GM12878 (cell line): ENCODE data around the gene PSMB3. TPM values are rescaled to one million over a fixed set of nuclear protein-coding genes. Genes with fewer than 3 reads are reported as not detected.

ENCODE experiments used
- ASH2L ChIP-seq: fragments of 300-600, 200-600 bp; sonication (generic); IDR thresholded peaks from 2 replicates; pipeline ENCODE4 v1.6.1; 2017; ENCODE audit warnings: low read depth, mild to moderate bottlenecking, borderline replicate concordance
- ATF7 ChIP-seq: fragments of 450-650 bp; IDR thresholded peaks from 2 replicates; pipeline ENCODE4 v1.6.1; 2016; ENCODE audit warnings: low read depth, mild to moderate bottlenecking
- BHLHE40 ChIP-seq, 2 experiments: fragments of 450-650 bp in 1 of 2; IDR thresholded peaks; 2 replicates each; pipeline ENCODE4 v1.6.1; 2011 to 2017; ENCODE audit warnings: low read depth in 2 of 2, borderline replicate concordance in 1 of 2, improper control_type of control experiment in 1 of 2, low read length in 1 of 2, mild to moderate bottlenecking in 1 of 2
- CEBPB ChIP-seq, 2 experiments: fragments of 150-350 bp in 1 of 2; IDR thresholded peaks; 2 replicates each; pipeline ENCODE4 v1.6.1; 2012 to 2014; ENCODE audit warnings: low read depth in 2 of 2, low read length in 2 of 2, borderline replicate concordance in 1 of 2, inconsistent platforms in 1 of 2
- CREB1 ChIP-seq: IDR thresholded peaks from 2 replicates; pipeline ENCODE4 v1.6.1; 2012; ENCODE audit warnings: low read depth, mild to moderate bottlenecking, inconsistent platforms
- CREM ChIP-seq: IDR thresholded peaks from 2 replicates; pipeline ENCODE4 v1.6.1; 2014; ENCODE audit warnings: antibody characterized with exemption, low read depth
- EED ChIP-seq: sonication (generic); IDR thresholded peaks from 2 replicates; pipeline ENCODE4 v1.6.1; 2016; ENCODE audit warnings: antibody characterized with exemption, low read depth
- EGR1 ChIP-seq, 2 experiments: IDR thresholded peaks; 1 replicate in 1 of 2; 2 replicates in 1 of 2; pipeline ENCODE4 v1.6.1; 2011 to 2012; ENCODE audit warnings: low read depth in 2 of 2, low read length in 2 of 2, borderline replicate concordance in 1 of 2, mild to moderate bottlenecking in 1 of 2, moderate library complexity in 1 of 2
- FOXK2 ChIP-seq: fragments of 450-650 bp; IDR thresholded peaks from 2 replicates; pipeline ENCODE4 v1.6.1; 2017; ENCODE audit warnings: mild to moderate bottlenecking, moderate library complexity
- GABPA ChIP-seq: IDR thresholded peaks from 2 replicates; pipeline ENCODE4 v1.6.1; 2014; ENCODE audit warnings: antibody characterized with exemption, low read depth, mild to moderate bottlenecking, inconsistent platforms
- HCFC1 ChIP-seq: fragments of 150-350 bp; IDR thresholded peaks from 2 replicates; pipeline ENCODE4 v1.6.1; 2014; ENCODE audit warnings: low read length
- HDAC2 ChIP-seq: fragments of 200-600 bp; sonication (generic); IDR thresholded peaks from 2 replicates; pipeline ENCODE4 v1.6.1; 2017
- HDAC6 ChIP-seq: fragments of 200-600 bp; sonication (generic); IDR thresholded peaks from one replicate; pipeline ENCODE4 v1.8.0; 2017; ENCODE audit warnings: antibody characterized with exemption; ENCODE audit not compliant: unreplicated experiment
- IKZF2 ChIP-seq, 2 experiments: fragments of 450-650 bp; IDR thresholded peaks; 2 replicates each; pipeline ENCODE4 v1.6.1; 2017; ENCODE audit warnings: mild to moderate bottlenecking in 2 of 2, moderate library complexity in 2 of 2
- MTA2 ChIP-seq: fragments of 450-650 bp; IDR thresholded peaks from 2 replicates; pipeline ENCODE4 v1.6.1; 2016; ENCODE audit warnings: low read depth, mild to moderate bottlenecking, moderate library complexity
- NFIC ChIP-seq: IDR thresholded peaks from 2 replicates; pipeline ENCODE4 v1.6.1; 2012; ENCODE audit warnings: low read depth, mild to moderate bottlenecking, inconsistent platforms, low read length, moderate library complexity
- NFYB ChIP-seq: IDR thresholded peaks from 2 replicates; pipeline ENCODE4 v1.6.1; 2011; ENCODE audit warnings: low read depth, mild to moderate bottlenecking, low read length, improper control_type of control experiment, moderate library complexity; ENCODE audit not compliant: insufficient read depth
- NR2C1 ChIP-seq: fragments of 450-650 bp; IDR thresholded peaks from 2 replicates; pipeline ENCODE4 v1.6.1; 2017; ENCODE audit warnings: antibody characterized with exemption, mild to moderate bottlenecking, moderate library complexity
- NR2C2 ChIP-seq: IDR thresholded peaks from 2 replicates; pipeline ENCODE4 v1.6.1; 2011; ENCODE audit warnings: borderline replicate concordance, low read depth; ENCODE audit not compliant: control insufficient read depth, insufficient read length
- NR2F1 ChIP-seq: fragments of 450-650 bp; conservative IDR thresholded peaks from 2 replicates; pipeline ENCODE4 v1.6.1; 2017; ENCODE audit warnings: mild to moderate bottlenecking
- POLR2A ChIP-seq: IDR thresholded peaks from 2 replicates; pipeline ENCODE4 v1.6.1; 2011; ENCODE audit warnings: low read depth, mild to moderate bottlenecking, low read length
- RB1 ChIP-seq: fragments of 450-650 bp; formaldehyde crosslinking; IDR thresholded peaks from 2 replicates; pipeline ENCODE4 v1.6.1; 2017; ENCODE audit warnings: mild to moderate bottlenecking, borderline replicate concordance
- SIN3A ChIP-seq: IDR thresholded peaks from 2 replicates; pipeline ENCODE4 v1.6.1; 2012; ENCODE audit warnings: low read depth, low read length, improper control_type of control experiment
- SMC3 ChIP-seq: IDR thresholded peaks from 2 replicates; pipeline ENCODE4 v1.6.1; 2011; ENCODE audit warnings: low read length, improper control_type of control experiment, borderline replicate concordance
- SP1 ChIP-seq: IDR thresholded peaks from one replicate; pipeline ENCODE4 v1.6.1; 2011; ENCODE audit warnings: low read depth, low read length
- SRF ChIP-seq, 2 experiments: IDR thresholded peaks; 2 replicates each; pipeline ENCODE4 v1.6.1; 2011; ENCODE audit warnings: low read depth in 2 of 2, low read length in 2 of 2, mild to moderate bottlenecking in 1 of 2, moderate library complexity in 1 of 2
- ZNF217 ChIP-seq: fragments of 450-650 bp; IDR thresholded peaks from 2 replicates; pipeline ENCODE4 v1.6.1; 2017; ENCODE audit warnings: antibody characterized with exemption, mild to moderate bottlenecking
- ZNF274 ChIP-seq: IDR thresholded peaks from one replicate; pipeline ENCODE4 v1.8.0; 2011; ENCODE audit not compliant: insufficient read length, insufficient read depth
- ZSCAN29 ChIP-seq: fragments of 450-650 bp; IDR thresholded peaks from 2 replicates; pipeline ENCODE4 v1.6.1; 2017; ENCODE audit warnings: mild to moderate bottlenecking, moderate library complexity
- ZZZ3 ChIP-seq: IDR thresholded peaks from 2 replicates; pipeline ENCODE4 v1.6.1; 2011; ENCODE audit warnings: low read depth; ENCODE audit not compliant: control insufficient read depth, insufficient read length
- polyA plus RNA-seq, 11 experiments: library from polyadenylated mRNA; depleted of rRNA in 4 of 11; unstranded in 6 of 11; stranded (reverse) in 5 of 11; fragments of >200 nt; fragmentation: Nextera tagmentation in 4 of 11; fragmentation: Illumina TruSeq in 1 of 11; extraction: Ambion mirVana in 4 of 11; extraction: Trizol in 1 of 11; gene quantifications; 1 replicate in 1 of 11; 2 replicates in 10 of 11; pipeline versions ENCODE4 v1.2.1 to v1.2.3, GENCODE V29; 2011 to 2016; ENCODE audit warnings: inconsistent platforms in 2 of 11, missing spikeins in 2 of 11, low read depth in 1 of 11
- total RNA-seq, 4 experiments: library from RNA; depleted of rRNA in 3 of 4; stranded (reverse); fragments of >200 nt in 3 of 4; fragmentation: Illumina TruSeq in 1 of 4; extraction: Trizol in 1 of 4; gene quantifications; 2 replicates each; pipeline versions ENCODE4 v1.2.1 to v1.2.3, GENCODE V29; 2013 to 2021
- TF ChIP-seq, protein P1 (sequence below): fragments of 450-650 bp; IDR thresholded peaks from 2 replicates; pipeline ENCODE4 v1.6.1; 2017; ENCODE audit warnings: low read depth, mild to moderate bottlenecking, moderate library complexity
- TF ChIP-seq, protein P2 (sequence below): fragments of 450-650 bp; IDR thresholded peaks from 2 replicates; pipeline ENCODE4 v1.6.1; 2016; ENCODE audit warnings: mild to moderate bottlenecking

Gene PSMB3
- total and polyA plus RNA-seq, 10 of the 15 experiments (the other 5 are each of a cell fraction or from before 2014, with no cell fraction given) = 300 to 2,130 (median 490) TPM

DNA sequence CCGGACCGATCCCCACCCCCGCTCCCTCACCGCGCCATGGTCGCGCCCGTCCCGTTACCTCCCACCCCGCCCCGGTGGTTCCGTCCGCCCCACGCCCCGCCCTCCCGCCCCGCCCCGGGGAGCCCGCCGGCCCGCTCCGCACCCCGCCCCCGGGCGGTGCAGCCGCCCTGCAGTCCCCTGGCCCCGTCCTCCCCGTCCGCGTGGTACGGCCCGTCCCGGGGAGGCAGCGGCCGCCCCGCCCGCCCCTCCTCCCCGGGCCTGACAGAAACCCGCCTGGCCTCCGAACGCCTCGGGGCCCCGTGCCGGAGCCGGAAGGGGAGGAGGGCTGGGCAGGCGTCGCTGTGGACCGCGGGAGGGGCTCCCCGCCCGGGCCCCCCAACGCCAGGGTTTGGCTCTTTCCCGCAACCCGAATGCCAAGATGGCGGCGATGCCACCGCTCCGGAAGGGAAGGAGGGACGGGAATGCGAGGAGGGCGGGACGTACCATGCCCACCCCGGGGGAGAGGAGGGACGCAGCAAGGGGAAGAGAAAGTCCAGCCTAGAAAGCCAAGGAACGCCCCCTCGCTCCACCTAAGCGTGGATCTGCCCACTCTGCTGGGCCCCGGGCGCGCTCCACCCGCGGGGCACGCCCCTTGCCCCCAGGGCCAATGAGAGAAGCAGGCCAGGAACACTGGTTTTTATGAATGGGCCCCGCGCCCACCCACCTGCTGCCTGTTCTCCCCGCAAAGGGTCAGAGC lies 47.1 kb downstream of the PSMB3 start, which contains the start of gene PIP4K2B (continued):
- TF ChIP-seq EED = peak; percentile 84
- TF ChIP-seq CREB1 = peak; percentile 67; the same call in 1 of the 2 replicates
- TF ChIP-seq NR2C2 = no peak
- no peak for TF ChIP-seq ZZZ3
- no peak for TF ChIP-seq HDAC6
- no peak for TF ChIP-seq ZNF217
- TF ChIP-seq GABPA = 0 out of 2 replicates have a peak, but pooled peaks have one; percentile 62
- TF ChIP-seq EGR1 (IDR thresholded peaks at IDR 0.05; ENCODE audit: borderline replicate concordance in 1 of 2, low read depth in 2 of 2, low read length in 2 of 2) = peak; percentile 53 to 94
- TF ChIP-seq NR2F1 = peak; percentile 77
- no peak for TF ChIP-seq NFIC
- no peak for TF ChIP-seq SMC3
- TF ChIP-seq, protein P1, sequence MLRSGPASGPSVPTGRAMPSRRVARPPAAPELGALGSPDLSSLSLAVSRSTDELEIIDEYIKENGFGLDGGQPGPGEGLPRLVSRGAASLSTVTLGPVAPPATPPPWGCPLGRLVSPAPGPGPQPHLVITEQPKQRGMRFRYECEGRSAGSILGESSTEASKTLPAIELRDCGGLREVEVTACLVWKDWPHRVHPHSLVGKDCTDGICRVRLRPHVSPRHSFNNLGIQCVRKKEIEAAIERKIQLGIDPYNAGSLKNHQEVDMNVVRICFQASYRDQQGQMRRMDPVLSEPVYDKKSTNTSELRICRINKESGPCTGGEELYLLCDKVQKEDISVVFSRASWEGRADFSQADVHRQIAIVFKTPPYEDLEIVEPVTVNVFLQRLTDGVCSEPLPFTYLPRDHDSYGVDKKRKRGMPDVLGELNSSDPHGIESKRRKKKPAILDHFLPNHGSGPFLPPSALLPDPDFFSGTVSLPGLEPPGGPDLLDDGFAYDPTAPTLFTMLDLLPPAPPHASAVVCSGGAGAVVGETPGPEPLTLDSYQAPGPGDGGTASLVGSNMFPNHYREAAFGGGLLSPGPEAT = peak; percentile 88
- TF ChIP-seq NR2C1 = peak; percentile 40
- TF ChIP-seq BHLHE40 (IDR thresholded peaks at IDR 0.05; ENCODE audit: borderline replicate concordance in 1 of 2, low read depth in 2 of 2, low read length in 1 of 2) = peak; percentile 92 to 94
- peak; percentile 82 for TF ChIP-seq SIN3A
- TF ChIP-seq POLR2A = peak; percentile 88
- TF ChIP-seq HDAC2 = no peak
- TF ChIP-seq, protein P2, sequence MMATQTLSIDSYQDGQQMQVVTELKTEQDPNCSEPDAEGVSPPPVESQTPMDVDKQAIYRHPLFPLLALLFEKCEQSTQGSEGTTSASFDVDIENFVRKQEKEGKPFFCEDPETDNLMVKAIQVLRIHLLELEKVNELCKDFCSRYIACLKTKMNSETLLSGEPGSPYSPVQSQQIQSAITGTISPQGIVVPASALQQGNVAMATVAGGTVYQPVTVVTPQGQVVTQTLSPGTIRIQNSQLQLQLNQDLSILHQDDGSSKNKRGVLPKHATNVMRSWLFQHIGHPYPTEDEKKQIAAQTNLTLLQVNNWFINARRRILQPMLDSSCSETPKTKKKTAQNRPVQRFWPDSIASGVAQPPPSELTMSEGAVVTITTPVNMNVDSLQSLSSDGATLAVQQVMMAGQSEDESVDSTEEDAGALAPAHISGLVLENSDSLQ = peak; percentile 9; the same call in 1 of the 2 replicates
- TF ChIP-seq HCFC1 = peak; percentile 56
- TF ChIP-seq MTA2 = no peak
- TF ChIP-seq NFYB = peak; percentile 71; the same call in 1 of the 2 replicates
- TF ChIP-seq ZSCAN29 = no peak; the same call in 1 of the 2 replicates
- TF ChIP-seq ASH2L = 0 out of 2 replicates have a peak, but pooled peaks have one; percentile 51
- TF ChIP-seq RB1 = peak; percentile 27; the same call in 1 of the 2 replicates
- peak; percentile 45; the same call in 1 of the 2 replicates for TF ChIP-seq CREM
- TF ChIP-seq SRF (IDR thresholded peaks at IDR 0.05; ENCODE audit: low read depth in 2 of 2, low read length in 2 of 2) = 0 out of 4 replicates have a peak, but pooled peaks of 1 of the 2 experiments have one; percentile 26
- peak; percentile 96 for TF ChIP-seq FOXK2
- TF ChIP-seq CEBPB (IDR thresholded peaks at IDR 0.05; ENCODE audit: borderline replicate concordance in 1 of 2, low read depth in 2 of 2, low read length in 2 of 2) = no peak
- peak; percentile 97 for TF ChIP-seq ATF7
- no peak for TF ChIP-seq ZNF274
- peak; percentile 86 for TF ChIP-seq SP1
- peak; percentile 86 to 87 for TF ChIP-seq IKZF2 (IDR thresholded peaks at IDR 0.05)
